Measurements from ENCODE around the gene PNPLA2.

PNPLA2 gene

GRCh38 chr11:786235-787083 is 32.3 kb upstream of the PNPLA2 start:
- no peak for DNase-seq (ENCODE audit: low read depth)

- DNase-seq (ENCODE audit: low read depth), result no peak
These were observed 31.5 kb upstream of the PNPLA2 start for GRCh38 chr11:787084-787675.

GRCh38 chr11:788009-788640 is 30.6 kb upstream of the PNPLA2 start:
- DNase-seq (ENCODE audit: low read depth), result no peak

- no peak for DNase-seq (ENCODE audit: low read depth)
These were observed 29.5 kb upstream of the PNPLA2 start for GRCh38 chr11:788953-789940.

- no peak for DNase-seq (ENCODE audit: low read depth)
These were observed 28.8 kb upstream of the PNPLA2 start, which contains the start of gene CEND1 for GRCh38 chr11:789943-790342. CEND1 (minus strand) TSS chr11:790090; CDS start chr11:788576, 1,514 bp downstream.

GRCh38 chr11:790721-791564 is 27.8 kb upstream of the PNPLA2 start:
- no peak for DNase-seq (ENCODE audit: low read depth)

- DNase-seq (ENCODE audit: low read depth), result no peak
These were observed 26.8 kb upstream of the PNPLA2 start for GRCh38 chr11:791658-792534.

- DNase-seq (ENCODE audit: low read depth), result no peak
These were observed 26.2 kb upstream of the PNPLA2 start for GRCh38 chr11:792535-792821.

- no peak for DNase-seq (ENCODE audit: low read depth)
These were observed 25.8 kb upstream of the PNPLA2 start for GRCh38 chr11:792873-793272.

GRCh38 chr11:793556-793955 is 25.2 kb upstream of the PNPLA2 start:
- no peak for DNase-seq (ENCODE audit: low read depth)

GRCh38 chr11:794013-794765 is 24.5 kb upstream of the PNPLA2 start:
- DNase-seq (ENCODE audit: low read depth), result no peak

- DNase-seq (ENCODE audit: low read depth), result no peak
These were observed 23.7 kb upstream of the PNPLA2 start for GRCh38 chr11:794766-795633.

GRCh38 chr11:795634-796564 is 22.8 kb upstream of the PNPLA2 start:
- peak; percentile 75 for DNase-seq (ENCODE audit: low read depth)

- no peak for DNase-seq (ENCODE audit: low read depth)
These were observed 22.0 kb upstream of the PNPLA2 start for GRCh38 chr11:796565-797295.

GRCh38 chr11:797296-798092 is 21.2 kb upstream of the PNPLA2 start:
- DNase-seq (ENCODE audit: low read depth), result peak; percentile 62
